HTERT RPE-1 (cell line): ENCODE results near the gene LRRC7.
"Not testable (repeated sequence)": the region's sequence is repeated elsewhere in the genome, so short reads cannot be mapped to it uniquely, and the experiment has no call there.

Experiments used
- in situ Hi-C: fragments of 300-500 bp; cut with MboI; formaldehyde crosslinking; loops from 4 replicates; pipeline ENCODE4 v1.14.3; 2020; ENCODE audit warnings: low sequenced_read_pairs

LRRC7 gene

GRCh38 chr1:70025846-70026245 lies 458.1 kb downstream of the LRRC7 start:
- in situ Hi-C loops = no loop called here

DNA sequence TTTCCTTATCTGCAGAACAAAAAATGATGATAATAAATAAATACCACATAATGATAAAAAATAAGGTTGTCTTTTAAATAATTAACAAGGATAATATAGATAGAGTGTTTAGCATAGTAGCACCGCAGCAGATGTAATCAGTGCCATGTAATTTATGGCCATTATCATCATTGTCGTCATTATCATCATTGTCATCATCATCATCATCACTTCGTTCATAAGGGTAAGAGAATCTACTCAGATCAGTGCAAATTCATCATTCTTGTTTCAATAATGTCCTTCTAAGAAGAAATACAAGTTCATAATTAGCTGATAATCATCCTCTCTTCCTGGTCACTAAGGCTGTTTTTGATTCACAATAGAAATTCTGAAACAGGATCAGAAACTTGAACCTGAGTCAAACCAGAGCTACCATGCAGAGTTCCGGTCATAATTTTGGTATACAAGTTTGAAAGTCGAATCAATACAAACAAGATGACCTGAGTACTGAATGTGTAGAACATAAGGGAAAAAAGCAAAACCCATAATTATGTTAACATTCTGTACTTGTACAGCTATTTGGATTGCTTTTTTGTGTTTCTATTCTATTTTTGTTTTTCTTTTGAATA lies 465.6 kb downstream of the LRRC7 start:
- in situ Hi-C loops = no loop called here

DNA sequence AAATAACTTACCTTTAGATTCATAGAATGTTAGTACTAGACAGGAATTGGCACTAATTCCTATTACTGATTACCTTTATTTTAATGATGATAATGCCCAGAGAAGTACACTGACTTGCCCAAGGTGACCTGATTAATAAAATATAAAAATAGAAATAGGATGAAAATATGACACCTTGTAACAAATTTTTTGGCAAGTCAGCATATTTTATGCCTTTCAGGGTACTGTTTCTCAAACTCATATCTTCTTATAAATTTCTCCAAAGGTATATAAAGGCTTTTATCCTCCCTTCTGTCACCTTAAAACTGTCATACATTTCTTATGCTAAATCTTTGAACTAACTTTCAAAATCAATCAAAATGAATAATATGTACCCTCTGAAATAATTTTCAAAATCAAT lies 466.2 kb downstream of the LRRC7 start:
- in situ Hi-C loops = no loop called here

- in situ Hi-C loops = no loop called here
Observed at GRCh38 chr1:70034403-70034802, 466.7 kb downstream of the LRRC7 start.

DNA sequence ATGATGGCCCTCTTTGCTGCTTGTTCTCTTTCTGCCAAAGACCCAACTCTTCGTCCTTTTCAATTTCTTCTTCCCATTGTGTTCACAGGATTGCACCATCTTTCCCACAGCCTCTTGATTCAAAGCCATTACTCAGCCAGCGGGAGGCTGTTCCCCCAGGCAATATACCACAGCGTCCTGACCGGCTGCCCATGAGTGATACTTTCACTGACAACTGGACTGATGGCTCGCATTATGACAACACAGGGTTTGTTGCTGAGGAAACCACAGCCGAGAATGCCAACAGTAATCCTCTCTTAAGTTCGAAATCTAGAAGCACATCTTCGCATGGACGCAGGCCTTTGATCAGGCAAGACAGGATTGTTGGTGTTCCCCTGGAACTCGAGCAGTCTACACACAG lies 470.3 kb downstream of the LRRC7 start:
- in situ Hi-C loops = no loop called here

GRCh38 chr1:70039485-70039884 lies 471.8 kb downstream of the LRRC7 start:
- in situ Hi-C loops = no loop called here

GRCh38 chr1:70041317-70042045 lies 473.8 kb downstream of the LRRC7 start:
- in situ Hi-C loops = no loop called here

DNA sequence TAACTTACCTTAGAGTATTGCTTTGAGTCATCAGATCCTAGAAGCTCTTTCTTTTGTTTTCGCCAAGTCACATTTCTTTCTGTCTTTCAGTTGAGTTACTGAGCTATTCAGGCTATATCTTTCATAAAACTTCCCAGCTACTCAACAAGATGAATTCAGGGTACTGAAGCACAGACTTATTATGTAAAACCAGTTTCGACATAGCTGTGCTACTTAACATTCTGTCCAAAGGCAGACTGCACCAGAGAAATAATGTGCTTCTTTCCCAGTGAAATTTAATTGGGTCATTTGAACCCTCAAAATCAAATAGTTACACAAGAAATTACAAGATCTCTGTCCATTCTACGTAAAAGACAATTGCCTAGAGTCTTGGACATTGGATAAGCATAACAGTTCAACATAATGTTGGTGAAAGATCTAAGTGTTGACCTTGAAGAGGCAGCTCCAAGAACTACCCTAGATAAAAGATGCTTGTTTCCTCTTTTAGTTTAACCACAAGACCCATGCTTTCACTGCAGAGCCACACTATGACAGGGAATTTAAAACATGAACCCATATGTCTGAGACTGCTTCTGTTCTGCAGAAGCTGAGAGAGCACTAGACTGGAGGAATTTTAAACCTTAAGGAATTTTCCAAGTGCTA lies 474.5 kb downstream of the LRRC7 start:
- in situ Hi-C loops = no loop called here

GRCh38 chr1:70043804-70044203 lies 476.1 kb downstream of the LRRC7 start:
- in situ Hi-C loops = no loop called here

GRCh38 chr1:70044832-70045231 lies 477.1 kb downstream of the LRRC7 start:
- in situ Hi-C loops = no loop called here

GRCh38 chr1:70045581-70045980 lies 477.9 kb downstream of the LRRC7 start:
- in situ Hi-C loops = not testable (repeated sequence)

- in situ Hi-C loops = no loop called here
Observed at GRCh38 chr1:70048336-70049094, 480.8 kb downstream of the LRRC7 start.

DNA sequence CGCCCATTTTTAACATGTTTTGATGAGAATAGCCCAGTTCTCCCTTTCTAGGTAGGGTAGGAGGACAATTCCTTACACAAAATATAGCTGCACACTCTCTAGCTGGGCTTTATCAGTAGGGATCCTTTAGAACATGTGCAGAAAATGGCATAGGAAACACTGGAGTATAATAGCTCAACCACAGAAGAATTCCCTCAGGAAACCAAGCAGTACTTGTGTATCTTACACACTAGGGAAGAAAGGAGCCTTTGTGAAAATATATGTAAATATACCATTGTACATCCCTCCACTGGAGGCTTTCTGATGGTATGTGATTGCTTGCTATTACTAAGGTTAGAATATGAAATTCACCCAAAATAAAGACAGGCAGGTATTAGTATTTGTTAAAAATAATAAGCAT lies 484.2 kb downstream of the LRRC7 start:
- in situ Hi-C loops = no loop called here

DNA sequence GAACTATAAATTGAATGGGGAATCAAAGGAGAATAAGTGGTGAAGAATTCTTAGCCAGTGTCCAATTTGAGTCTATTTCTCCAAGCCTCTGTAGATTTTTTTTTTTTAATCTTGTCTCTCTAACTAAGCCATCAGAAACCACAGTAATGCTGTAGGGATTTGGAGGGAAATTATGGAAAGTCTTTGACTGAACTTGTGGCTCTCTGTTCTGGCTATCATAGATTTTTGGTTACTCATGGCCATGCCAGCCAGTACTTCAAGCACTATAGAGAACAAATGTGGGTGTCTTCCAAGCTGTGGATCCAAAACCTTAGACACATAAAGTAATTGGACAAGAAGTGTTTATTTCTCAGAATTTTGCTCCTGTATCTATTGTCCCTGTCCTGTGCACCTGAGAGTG lies 489.8 kb downstream of the LRRC7 start:
- in situ Hi-C loops = no loop called here

DNA sequence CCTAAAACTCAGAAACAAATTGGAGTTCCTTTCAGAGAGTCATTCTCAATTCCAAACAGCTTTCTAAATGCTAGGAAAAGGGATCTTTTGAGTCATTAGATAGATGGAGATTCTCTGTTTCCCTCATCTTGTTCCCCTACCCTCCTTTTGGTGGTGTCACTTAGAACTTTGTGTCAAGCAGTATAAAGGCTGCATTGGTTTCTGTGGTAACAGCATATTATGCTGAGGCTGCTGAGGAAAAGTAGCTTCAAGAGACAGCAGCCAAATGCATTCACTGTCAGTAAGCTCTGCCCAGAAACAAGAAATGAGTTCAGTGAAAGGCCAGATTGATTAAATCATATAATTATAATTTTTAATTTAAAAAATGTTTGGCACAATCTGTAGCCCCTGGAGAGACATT lies 493.5 kb downstream of the LRRC7 start:
- in situ Hi-C loops = no loop called here

GRCh38 chr1:70063861-70064260 lies 496.1 kb downstream of the LRRC7 start:
- in situ Hi-C loops = no loop called here

GRCh38 chr1:70066711-70067110 lies 499.0 kb downstream of the LRRC7 start:
- in situ Hi-C loops = no loop called here

DNA sequence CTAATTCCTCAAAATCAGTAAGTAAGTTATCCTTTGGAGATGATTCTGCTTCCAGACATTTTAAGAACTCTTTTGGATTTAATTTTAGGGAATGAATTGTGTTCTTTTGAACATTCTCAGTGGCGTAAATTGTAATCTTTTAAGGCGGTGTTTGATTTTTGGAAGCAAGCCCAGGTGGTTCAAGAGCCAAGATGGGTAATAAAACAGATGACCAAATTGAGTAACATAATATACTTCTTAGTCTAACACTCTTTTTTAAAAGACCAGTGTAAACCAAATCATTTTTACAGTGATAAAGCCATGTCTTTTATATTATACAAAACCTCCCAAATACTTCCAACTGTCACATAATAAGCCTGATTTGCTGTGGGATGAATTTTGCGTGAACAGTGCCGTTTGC lies 503.9 kb downstream of the LRRC7 start:
- in situ Hi-C loops = no loop called here

DNA sequence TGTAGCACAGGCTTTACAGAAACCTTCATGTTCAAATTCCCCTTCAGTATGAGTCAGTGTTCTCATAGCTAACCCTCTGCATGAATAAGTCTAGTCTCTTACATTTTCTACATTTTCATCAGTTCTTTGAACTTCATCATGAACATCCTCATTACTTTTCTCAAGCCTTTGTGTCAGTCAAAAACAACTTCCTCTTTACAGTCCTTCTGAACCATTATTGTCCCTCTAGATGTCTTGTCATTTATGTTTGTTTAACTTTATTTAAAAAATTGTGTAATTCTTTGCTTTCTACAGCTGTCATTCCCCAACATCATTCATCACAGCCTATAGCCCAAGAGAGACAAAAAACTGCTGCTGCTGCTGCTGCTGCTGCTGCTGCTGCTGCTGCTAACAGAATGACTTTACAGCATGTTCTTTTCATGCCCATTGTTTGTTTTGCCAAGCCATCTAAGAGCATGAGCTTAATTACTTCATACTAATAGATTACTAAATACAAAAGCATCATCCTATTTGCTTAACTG lies 504.6 kb downstream of the LRRC7 start:
- in situ Hi-C loops = no loop called here

GRCh38 chr1:70075761-70076160 lies 508.0 kb downstream of the LRRC7 start:
- in situ Hi-C loops = no loop called here

GRCh38 chr1:70077066-70077465 lies 509.3 kb downstream of the LRRC7 start:
- in situ Hi-C loops = no loop called here
